NCI-H510A treated with DMSO at 0.1 percent for 48 hours (cell line): ENCODE data around the gene CMTM3.
"Not testable (repeated sequence)": the region's sequence is repeated elsewhere in the genome, so short reads cannot be mapped to it uniquely, and the experiment has no call there.

Experiments used
- DNase-seq: peaks from one replicate; lab custom pipeline; 2025; lab: John Stamatoyannopoulos, UW

CMTM3 gene

DNA sequence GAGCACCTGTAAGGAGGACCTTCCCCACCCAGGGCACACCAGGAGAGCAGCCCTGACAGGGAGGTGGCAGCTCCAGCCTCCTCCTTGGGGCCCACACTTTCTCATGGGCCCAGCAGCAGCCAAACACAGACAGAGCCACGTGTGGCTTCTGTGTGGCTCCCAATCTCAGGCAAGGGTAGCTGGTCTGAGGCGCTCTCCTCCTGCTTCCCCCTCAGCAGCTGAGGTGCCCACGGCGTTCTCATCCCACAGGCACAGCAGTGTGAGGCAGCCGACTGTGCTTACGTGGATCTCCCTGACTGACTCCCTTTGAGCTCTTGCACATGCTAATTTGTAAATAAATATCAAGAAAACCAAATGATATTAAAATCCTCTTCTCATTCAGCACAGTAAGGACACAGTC is 30.9 kb downstream of the CMTM3 start:
- DNase-seq, result no peak

DNA sequence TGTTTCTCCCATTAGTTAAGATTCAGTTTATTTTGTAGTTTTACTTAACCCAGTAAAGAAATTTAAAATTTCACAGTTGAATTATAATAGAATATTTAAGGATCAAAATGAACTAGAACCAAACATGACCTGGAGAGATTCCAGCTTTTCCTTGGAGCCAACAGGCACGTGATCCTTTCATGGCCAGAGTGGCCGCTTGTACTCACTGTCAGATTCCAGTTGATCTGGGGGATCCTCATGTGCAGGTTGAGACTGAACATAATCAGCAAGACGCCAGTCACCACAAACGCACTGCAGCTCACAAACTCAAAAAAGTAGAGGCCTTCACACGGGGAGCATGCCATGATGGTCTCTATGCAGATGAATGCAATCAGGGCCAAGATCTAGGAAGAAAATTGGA is 31.7 kb downstream of the CMTM3 start:
- DNase-seq, result no peak

DNA sequence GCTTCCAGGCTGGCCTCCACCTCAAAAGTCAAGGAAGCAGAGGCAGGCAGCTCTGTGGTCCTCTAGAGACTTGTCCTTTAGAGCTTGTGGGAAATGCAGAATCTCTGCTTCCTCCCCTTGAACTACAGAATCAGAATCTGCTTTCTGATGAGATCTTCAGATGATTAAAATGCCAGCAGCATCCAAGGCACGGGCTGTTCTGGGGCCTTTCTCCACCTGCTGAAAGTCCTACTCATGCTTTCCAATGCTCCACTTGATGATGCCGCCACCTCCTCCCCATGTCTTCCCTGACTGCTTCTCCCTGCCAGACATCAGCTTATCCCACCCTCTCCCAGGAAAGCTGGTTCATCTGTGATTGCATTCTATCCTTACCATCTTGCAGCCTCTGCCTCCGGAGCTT is 33.3 kb downstream of the CMTM3 start:
- no peak for DNase-seq

DNA sequence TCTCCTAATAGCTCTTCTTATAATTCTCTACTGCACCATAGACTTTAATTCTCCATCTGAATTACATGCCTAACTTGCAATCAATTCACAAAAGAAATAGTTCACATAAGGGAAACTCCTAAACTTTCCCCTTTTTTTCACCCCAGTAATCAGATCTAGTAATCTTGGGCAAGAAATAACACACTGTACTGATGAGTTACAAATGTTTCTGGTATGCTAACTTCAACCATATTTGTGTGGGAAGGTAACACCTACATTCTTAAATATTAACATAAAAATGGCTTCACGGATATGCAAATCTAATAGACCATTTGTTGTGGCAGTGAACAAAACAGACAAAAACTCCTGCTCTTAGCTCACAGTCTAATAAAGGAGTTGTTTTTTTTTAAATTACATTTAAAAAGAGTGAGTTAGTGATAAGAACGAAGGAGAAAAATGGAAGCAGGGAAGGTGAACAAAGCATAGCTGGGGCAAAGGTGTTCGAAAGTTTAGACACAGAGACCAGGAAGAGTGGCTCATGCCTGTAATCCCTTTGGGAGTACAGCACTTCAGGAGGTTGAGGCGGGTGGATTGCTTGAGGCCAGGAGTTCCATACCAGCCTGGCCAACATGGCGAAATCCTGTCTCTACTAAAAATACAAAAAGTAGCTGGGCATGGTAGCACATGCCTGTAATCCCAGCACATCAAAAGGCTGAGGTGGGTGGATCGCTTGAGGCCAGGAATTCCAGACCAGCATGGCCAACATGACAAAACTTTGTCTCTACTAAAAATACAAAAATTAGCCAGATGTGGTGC is 34.8 kb downstream of the CMTM3 start:
- DNase-seq, result no peak

DNA sequence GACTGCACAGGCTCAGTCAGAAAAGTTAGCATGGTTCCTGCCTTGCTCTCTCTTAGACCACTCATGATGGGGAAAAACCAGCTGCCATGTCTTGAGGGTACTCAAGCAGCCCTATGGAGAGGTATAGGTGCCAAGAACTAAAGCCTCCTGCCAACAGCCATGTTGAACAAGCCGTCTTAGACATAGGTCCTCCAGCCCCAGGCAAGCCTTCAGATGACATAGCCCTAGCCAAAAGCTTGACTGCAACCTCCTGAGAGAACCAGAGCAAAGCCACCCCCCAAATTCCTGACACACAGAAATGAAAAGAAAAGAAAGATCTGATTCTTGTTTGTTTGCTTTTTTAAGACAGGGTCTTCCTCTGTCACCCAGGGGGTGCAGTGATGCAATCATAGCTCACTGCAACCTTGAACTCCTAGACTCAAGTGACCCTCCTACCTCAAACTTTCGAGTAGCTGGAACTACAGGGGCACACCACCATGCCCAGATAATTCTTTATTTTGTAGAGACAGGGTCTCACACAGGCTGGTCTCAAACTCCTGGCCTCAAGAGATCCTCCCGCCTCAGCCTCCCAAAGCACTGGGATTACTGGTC is 36.3 kb downstream of the CMTM3 start:
- no peak for DNase-seq

GRCh38 chr16:66641387-66641786 is 36.9 kb downstream of the CMTM3 start:
- DNase-seq, result no peak

- DNase-seq, result no peak
These were observed 43.4 kb downstream of the CMTM3 start for GRCh38 chr16:66647866-66648265.

DNA sequence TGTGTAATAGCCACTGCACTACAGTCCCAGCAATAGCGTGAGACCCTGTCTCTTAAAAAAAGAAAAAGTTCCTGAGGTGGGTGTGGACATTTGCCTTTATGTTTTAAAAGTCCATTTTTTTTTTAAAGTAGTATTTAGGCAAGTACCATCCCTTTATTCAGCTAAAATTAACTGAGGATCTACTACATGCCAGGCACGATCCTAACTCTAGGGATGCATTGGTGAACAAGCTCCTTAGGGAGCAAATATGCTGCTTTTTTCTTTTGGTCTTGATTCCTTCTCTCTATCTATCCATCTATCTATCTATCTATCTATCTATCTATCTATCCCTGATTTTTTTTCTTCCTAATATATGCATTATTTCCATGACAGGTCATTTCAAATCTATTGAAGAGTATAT is 44.7 kb downstream of the CMTM3 start:
- no peak for DNase-seq

DNA sequence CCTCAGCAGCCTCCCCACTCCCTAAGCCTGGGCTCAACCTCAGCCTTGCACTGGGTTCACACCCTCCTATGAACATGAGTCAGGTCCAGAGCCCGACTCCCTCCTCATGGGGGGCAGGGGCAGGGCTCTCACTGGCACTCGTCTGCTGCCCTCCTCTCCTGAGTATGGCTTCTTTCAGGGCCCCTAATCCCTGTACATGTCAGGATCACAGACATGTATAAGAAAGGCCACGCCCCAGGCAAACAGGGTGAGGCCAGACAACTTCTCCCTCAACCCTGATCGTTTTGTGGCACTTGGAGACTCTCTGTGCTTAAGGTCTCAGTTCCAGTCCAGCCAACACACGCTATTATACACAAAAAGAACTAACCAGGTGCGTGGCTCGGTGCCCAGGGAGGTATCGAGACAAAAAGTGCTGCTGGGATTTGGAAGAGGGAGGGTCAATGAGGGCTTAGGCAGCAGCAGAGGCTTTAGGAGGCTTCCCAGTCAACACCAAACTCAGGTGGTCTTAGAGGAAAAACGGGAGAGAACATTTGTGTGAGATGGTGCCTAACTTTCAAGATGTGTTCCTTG is 45.2 kb downstream of the CMTM3 start:
- DNase-seq, result no peak

- DNase-seq, result peak; percentile 80
These were observed 46.4 kb downstream of the CMTM3 start for GRCh38 chr16:66650707-66651473.

DNA sequence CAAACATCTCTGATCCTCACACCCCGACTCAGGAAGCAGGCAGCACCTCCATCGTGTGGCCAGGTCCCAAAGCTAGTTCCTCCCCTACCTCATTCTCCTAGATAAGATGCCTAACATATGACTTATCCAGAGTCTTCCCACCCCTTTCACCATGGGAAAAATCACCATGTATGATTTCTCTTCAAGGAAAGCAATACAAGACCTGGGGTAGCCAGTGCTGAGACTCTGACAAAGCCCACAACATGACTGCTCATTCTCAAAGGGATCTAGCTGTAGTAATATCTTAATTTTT is 46.9 kb downstream of the CMTM3 start:
- no peak for DNase-seq

- no peak for DNase-seq
These were observed 47.5 kb downstream of the CMTM3 start for GRCh38 chr16:66651965-66652364.

DNA sequence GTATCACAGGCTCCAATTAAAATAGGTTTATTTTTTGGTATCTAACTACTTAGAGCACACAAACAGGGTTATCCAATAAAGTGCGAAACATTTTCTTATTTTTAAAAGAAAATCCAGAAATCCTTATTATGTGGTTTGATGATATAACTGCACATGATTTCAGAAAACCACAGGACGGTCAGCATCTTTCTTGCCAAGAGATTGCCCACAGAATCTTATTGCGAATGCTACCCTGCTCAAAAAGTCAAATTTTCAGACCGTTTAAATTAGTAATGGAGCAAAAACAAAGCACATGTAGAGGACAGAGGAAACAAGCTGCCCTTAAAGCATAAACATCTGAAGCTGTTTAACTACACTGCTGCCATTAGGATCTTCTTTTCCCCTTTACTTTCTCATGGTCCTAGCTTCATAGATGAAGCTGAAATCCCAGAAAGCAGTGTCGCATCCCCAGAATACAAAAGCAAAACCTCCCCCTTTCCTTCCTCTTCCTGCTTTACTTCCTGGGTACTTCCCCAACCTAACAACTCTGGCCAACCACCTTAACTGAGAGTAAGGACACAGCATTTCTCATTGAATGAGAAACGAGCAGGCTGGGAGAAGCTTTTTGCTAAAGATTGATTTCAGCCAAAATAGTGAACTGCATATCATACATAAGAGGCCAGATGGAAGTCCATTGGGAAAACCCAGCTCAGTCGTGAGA is 48.3 kb downstream of the CMTM3 start:
- no peak for DNase-seq

- DNase-seq, result no peak
These were observed 49.3 kb downstream of the CMTM3 start for GRCh38 chr16:66653581-66654350.

DNA sequence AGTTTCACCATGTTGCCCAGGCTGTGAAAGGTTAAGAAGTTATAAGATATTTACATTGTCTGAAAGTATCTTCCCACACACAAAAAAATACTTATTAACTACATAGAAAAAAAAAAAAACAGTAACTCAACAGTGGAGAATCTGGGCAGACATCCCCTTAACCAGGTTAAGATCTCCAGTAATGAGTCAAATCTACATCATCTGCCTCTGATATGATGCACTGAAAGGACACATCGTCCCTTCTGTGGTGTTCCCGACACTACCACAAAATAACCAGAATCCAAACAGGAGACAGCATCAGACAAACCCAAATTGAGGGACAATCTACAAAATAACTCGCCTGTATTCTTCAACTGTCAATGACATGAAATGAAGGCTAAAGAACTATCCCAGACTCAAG is 52.0 kb downstream of the CMTM3 start:
- DNase-seq, result no peak

DNA sequence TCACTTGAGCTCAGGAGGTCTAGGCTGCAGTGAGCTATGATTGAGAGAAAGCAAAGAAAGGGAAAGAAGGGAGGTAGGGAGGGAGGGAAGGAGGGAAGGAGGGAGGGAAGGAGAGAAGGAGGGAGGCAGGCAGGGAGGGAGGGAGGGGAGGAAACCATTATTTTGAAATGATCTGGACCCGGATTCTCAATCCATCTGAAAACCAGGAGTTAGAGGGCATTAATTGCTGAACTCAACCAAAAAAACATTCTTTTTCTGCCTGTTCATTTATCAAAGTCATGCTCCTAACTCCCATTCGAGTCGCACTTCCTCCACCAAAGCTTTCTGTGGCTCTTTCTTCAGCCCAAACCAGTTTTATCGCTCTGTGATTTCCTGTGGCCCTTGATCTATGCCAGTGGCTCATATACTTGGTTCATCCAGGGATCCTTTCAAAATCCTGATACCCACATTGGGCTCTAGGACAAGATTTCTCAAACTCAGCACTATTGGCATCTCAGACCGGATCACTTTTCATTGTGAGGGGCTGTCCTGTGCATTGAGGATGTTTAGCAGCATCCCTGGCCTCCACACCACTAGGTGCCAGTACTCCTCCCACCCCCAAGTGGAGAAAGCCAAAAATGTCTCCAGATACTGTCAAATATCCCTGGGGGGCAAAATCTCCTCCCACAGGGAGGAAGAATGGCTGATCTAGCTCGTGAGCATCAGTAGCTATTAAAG is 53.8 kb downstream of the CMTM3 start:
- DNase-seq, result no peak

GRCh38 chr16:66658860-66659190 is 54.3 kb downstream of the CMTM3 start:
- no peak for DNase-seq

DNA sequence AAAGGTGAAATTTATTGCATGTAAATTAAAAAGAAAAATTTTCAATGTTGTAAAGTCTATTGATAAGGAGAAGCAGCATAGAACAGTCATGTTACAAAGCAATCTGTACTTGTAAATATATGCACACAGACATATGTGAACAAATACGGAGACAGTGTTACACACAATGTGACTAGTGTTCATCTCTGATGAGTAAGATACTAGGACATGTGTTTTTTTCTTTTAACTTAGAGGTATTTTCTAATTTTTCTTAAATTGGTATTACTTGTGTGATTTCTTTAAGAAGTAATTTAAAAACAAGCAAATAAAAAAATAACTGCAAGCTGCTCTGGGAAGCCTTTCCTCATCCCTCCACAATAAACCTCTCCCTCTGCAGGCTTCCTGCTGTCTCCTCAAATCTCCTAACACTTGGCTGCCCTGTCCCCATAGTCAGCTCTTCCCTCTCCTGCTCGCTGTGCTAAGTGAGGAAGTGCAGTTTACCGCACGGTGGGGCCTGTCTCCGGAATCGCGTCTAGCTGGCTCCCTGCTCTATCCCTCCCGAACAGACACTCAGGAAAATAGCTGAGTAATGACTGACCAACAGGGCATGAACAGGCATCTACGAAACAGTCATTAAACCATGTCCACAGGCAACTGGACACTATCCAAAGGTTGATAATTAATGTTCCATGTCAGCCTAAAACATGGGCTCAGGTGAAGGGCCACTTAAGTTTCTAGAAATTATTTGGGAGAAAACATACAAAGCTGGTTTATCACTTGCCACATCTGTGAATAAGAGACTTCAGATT is 56.1 kb downstream of the CMTM3 start:
- peak; percentile 61 for DNase-seq

GRCh38 chr16:66661210-66661560 is 56.7 kb downstream of the CMTM3 start:
- DNase-seq, result peak; percentile 25

DNA sequence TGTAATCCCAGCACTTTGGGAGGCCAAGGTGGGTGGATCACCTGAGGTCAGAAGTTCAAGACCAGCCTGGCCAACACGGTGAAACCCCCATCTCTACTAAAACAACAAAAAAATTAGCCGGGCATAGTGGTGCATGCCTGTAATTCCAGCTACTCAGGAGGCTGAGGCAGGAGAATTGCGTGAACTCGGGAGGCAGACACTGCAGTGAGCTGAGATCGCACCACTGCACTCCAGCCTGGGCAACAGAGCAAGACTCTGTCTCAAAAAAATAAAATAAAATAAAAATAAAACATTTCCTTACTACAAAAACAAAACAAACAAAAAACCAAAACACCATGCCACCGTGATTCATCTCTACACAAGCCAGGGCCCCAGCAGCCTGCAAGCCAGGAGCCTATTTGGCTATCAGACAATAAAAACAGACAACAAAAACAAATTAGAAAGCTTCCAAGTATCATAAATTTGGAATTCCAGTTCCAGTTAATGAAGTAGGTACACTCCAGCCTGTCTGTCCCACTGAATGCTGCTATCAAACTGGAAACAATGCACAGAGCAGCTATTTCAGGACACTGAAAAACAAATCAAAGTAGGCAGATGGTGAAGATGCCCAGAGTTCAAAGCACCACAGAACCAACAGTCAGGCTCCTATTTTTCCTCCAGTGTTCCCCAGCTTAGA is 57.3 kb downstream of the CMTM3 start:
- DNase-seq, result not testable (repeated sequence)
